GM18526 (cell line): ENCODE data around the gene RMC1.

Experiments
- POLR2A ChIP-seq: IDR thresholded peaks from 3 replicates; pipeline ENCODE4 v1.6.1; 2011; ENCODE audit not compliant: insufficient read length; ENCODE audit errors: extremely low read depth

Gene RMC1

DNA sequence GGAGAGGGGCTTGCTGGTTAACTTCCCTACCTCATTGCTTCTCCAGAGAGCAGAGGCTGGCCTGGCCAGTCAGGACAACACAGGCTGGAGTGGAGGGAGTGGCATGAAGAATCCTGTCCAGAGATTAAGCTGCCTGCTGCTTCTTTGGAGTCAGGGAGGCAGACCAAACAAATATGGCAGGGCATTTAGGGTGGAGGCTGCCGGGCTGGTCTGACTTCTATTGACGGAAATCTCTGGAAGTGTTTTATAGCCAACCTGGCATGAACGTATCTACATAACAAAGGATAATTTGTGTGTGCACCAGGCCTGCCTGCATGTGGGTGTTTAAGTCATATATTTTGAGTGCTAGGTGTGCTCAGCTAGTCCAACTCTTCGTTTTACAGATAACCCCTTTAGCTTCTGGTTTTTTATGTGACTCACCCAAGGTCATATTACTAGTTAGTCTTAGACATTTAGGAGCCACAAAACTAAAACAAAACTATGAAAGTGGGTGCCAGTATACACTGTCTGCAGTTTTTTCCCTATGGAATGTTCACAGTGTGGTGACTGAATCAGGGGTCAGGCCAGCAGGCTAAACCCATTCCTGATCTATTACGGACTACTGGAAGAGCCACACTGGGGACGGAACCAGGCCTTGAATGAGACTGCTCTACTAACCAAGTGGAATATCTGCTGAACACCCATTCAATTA lies 77.5 kb downstream of the RMC1 start:
- no peak for TF ChIP-seq POLR2A
